MM.1S (cell line): ENCODE data around the gene AP1M1.

Source experiments
- CTCF ChIP-seq: fragments of 300-600 bp; sonication (generic); IDR thresholded peaks from 2 replicates; pipeline ENCODE4 v1.5.1; 2016; ENCODE audit warnings: antibody characterized with exemption, low read length, mixed read lengths
- EZH2 ChIP-seq: fragments of 300-600 bp; sonication (generic); optimal IDR thresholded peaks from 2 replicates; pipeline ENCODE3; 2017; ENCODE audit warnings: low read depth, mild to moderate bottlenecking, antibody characterized with exemption, low read length, mixed read lengths
- EZH2phosphoT487 ChIP-seq: fragments of 300-600 bp; sonication (generic); IDR thresholded peaks from 2 replicates; pipeline ENCODE4 v1.6.1; 2018; ENCODE audit warnings: antibody characterized with exemption, low read length

DNA sequence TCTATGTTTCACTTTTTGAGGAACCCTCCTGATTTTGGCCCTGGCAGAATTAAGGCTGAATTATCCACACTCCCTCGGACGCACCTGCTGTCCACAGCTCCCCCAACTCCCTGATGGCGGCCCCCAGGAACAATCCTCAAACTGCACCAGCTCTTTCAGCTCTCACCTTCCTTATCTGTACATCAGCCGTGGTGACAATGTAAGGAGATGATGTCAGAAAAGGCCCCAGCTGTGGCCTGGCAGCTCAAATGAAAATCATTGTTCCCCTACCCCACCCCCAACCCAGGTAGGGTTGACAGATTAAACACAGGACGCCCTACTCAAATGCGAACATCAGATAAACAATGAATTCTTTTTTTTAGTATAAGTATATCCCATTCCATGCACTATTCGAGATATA is 91.9 kb downstream of the AP1M1 start:
- TF ChIP-seq CTCF (no peak), EZH2 (no peak), EZH2phosphoT487 (no peak)
